ENCODE data around the gene DIPK2A.

The DIPK2A gene

GRCh38 chr3:143974271-143975238 is 2.9 kb downstream of the DIPK2A start:
- no peak for DNase-seq (ENCODE audit: low spot score)

DNA sequence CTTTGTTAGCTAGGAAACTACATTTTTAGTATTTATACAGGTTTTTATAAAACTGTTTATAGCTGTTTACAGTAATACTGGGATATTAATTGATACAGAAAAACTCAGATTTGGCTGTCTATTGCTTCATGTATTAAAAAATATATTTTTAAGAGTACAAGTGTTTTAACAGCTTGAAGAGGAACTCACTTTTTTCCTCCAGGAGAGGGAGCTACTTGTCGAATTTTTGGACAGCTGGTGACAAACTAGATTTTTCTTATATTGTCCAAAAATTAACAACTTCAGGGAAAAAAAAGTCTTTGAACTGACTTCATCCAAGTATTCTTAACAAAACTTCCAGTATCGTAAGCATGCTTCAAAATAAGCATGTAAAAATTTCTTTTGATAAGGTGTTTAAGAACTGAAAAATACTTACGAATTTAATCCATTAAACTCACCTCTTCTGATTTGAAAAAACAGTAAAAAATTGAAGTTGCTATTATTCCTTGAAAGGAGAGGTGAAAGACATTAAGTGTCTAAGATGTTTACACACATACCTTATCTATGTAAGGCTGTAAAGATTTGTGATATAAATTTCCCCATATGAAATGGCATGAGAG is 4.0 kb downstream of the DIPK2A start:
- peak; percentile 31 for DNase-seq (ENCODE audit: low spot score)

GRCh38 chr3:143977341-143978262 is 6.0 kb downstream of the DIPK2A start:
- DNase-seq (ENCODE audit: low spot score) = no peak

GRCh38 chr3:143978263-143978631 is 6.6 kb downstream of the DIPK2A start:
- no peak for DNase-seq (ENCODE audit: low spot score)

DNA sequence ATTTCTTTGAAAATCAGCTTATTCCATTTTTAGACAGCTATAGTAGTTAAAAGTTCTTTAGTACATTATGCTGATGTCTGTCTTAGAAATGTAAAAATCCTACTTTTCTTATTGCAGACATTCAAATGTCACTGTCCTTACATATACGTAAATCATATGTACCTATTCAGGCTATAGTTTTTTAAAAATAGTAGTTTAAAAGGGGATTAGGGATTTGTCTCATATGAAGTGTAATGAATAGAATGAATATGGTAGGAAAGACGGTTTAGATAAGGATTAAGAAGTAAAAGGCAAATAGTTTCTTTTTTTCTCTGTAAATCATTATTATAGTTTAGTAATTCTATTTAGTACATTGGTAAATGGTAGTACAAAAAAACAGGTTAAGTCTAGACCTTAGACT is 7.4 kb downstream of the DIPK2A start:
- no peak for DNase-seq (ENCODE audit: low spot score)

DNA sequence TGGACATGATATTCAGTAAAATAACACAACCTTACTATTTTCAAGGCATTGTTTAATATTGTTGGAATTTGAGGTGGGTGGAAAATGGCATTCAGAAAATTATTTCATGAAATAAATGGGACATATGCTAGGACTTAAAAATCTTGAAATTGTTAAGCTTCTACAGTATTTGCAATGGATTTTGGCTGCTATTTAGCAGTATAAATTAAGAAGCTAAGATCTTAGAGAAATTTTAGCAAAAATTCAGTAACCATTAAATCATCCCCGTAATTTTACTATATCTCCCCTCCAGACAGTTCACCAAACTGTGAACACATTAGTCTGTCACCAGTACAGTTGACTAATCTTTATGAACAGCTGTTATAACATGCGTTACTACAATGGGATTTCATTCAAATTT is 8.2 kb downstream of the DIPK2A start:
- DNase-seq (ENCODE audit: low spot score) = no peak

DNA sequence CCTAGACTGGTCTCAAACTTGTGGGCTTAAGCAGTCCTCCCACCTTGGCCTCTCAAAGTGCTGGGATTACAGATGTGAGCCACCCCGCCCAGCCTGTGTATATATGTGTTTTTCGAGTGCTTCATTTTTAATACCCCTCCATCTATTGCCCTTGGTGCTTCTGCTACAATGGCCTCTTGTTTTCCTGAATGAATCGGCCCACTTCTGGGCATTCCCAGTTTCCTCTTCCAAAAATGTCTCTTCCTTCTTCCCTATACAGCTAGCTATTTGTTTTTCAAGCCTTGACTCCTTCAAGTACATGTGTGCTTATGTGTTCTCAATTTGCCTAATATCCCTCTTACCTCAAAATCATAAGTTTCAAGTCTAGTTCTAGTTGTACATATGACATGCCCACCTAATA is 16.7 kb downstream of the DIPK2A start:
- peak; percentile 35 for DNase-seq (ENCODE audit: low spot score)

DNA sequence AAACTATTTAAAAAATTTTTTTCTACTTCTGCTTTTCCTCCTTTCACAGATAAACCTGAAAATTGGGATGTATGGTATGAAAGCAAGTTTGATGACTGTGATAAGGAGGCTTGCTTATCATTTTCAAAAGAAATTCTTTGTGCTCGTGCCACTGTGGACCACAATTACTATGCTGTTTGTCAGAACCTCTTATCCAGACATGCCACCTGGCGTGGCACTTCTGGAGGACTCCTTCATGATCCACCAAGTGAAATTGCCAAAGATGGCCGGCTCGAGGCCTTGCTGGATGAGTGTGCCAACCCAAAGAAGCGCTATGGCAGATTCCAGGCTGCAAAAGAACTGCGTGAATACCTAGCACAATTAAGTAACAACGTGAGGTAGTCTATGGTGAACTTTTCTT is 17.8 kb downstream of the DIPK2A start:
- no peak for DNase-seq (ENCODE audit: low spot score)

DNA sequence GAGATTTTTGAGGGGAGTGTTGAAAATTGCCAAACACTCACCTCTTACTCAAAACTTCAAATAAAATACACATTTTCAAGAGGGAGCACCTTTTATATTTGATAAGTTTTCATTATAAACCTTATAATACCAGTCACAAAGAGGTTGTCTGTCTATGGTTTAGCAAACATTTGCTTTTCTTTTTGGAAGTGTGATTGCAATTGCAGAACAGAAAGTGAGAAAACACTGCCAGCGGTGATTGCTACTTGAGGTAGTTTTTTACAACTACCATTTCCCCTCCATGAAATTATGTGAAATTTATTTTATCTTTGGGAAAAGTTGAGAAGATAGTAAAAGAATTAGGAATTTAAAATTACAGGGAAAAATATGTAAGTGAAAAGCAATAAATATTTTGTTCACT is 20.1 kb downstream of the DIPK2A start:
- DNase-seq (ENCODE audit: low spot score) = no peak

DNA sequence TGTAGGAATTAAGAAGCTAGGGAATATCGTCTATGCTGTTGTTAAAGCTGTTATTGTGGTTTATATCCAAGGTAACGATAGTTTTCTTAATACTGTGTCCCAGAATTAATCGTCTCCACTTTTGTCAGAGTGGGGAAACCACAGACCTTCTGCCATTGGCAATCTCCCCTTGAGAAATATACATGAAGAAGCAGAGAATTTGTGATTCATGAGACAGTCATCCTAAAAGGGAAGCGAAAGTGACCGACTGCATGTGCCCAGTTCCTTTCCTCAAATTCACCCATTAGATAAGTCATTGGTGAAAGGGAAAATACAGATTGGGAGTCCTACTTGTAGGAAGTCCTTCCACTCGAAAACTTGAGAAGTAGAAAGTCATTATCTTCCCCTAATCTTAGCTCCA is 26.6 kb downstream of the DIPK2A start:
- no peak for DNase-seq (ENCODE audit: low spot score)

GRCh38 chr3:144003051-144003450 is 31.4 kb downstream of the DIPK2A start:
- DNase-seq (ENCODE audit: low spot score) = no peak

DNA sequence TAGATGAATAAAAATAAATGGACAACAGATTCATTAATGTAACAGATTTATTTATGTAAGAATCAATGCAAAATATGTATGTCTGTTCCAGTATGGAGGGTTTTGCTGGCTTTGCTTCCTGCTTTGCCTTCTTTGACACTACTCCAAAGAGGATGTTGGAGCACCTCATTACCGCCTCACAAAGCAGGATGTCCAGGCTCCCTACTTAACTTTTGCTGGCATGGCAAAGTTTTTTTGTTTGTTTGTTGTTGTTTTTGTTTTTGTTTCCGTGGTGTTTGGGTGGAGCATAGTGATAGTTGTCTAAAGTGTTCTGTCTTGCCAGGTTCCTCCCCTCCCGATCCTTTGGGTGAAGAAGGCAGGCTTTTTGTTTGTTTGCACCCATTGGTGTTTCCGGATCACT is 38.7 kb downstream of the DIPK2A start:
- no peak for DNase-seq (ENCODE audit: low spot score)

DNA sequence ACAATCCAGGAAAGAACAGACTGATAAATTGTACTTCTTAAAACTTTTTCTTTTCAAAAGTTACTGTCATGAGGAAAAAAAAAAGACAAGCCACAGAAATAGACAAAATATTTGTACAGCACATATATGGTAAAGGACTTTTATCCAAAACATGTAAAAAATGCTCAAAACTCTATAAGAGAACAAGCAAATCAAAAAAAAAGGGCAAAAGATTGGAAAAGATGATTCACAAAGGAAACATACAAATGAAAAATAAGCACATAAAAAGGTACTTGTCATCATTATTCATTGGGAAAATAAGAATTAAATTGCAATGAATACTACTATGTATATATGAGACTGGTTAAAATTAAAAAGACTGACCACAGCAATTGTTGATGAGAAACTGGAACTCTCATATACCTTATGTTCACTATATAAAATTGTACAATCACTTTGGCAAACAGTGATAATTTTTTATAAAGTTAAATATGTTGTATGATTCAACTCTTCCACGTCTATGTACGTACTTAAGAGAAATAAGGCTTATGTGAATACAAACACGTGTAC is 39.7 kb downstream of the DIPK2A start:
- DNase-seq (ENCODE audit: low spot score) = no peak

GRCh38 chr3:144015133-144015532 is 43.5 kb downstream of the DIPK2A start:
- no peak for DNase-seq (ENCODE audit: low spot score)

DNA sequence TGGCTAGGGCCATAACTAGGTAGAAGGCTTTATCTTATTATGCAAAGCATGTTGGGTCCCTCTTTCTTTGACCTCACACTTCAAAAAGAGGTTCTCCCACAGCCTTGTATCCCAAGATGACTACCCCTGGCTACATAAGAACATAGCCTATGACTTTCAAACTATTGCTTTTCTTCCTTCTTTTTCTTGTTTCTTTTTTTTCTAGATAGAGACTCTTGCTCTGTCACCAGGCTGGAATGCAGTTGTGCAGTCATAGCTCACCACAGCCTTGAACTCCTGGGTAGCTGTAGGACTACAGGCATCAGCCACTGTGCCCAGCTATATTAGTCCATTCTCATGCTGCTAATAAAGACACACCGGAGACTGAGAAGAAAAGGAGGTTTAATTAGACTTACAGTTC is 47.2 kb downstream of the DIPK2A start:
- no peak for DNase-seq (ENCODE audit: low spot score)
